Upper lobe of left lung (tissue), 6 donors: Measurements from ENCODE around the gene RAB34. TPM values are rescaled to one million over a fixed set of nuclear protein-coding genes. Genes with fewer than 3 reads are reported as not detected.

Experiments used
- ATAC-seq, 2 donors: fragments of 200-7000 bp; cut with Tn5 transposase; one replicate each; pipeline ENCODE4 v1.9.1; 2022; ENCODE audit warnings: mild to moderate bottlenecking in 2 of 2, moderate library complexity in 2 of 2; ENCODE audit not compliant: low FRiP score in 2 of 2
- DNase-seq, 2 donors: peaks; one replicate each; pipeline ENCODE4 v3.0.0-alpha.2; 2019 to 2020
- H3K27ac ChIP-seq, 4 donors: fragments of 200-600 bp; sonication (generic); one replicate each; pipeline ENCODE4 v1.5.1; 2016 to 2019
- H3K27me3 ChIP-seq, 4 donors: fragments of 200-600 bp; sonication (generic); one replicate each; pipeline ENCODE4 v1.5.1; 2017 to 2019
- H3K36me3 ChIP-seq, 4 donors: fragments of 200-600 bp; sonication (generic); one replicate each; pipeline ENCODE4 v1.5.1; 2016 to 2019
- H3K4me1 ChIP-seq, 4 donors: fragments of 200-600 bp; sonication (generic); one replicate each; pipeline ENCODE4 v1.5.1; 2018 to 2019
- H3K4me3 ChIP-seq, 4 donors: fragments of 200-600 bp; sonication (generic); one replicate each; pipeline ENCODE4 v1.5.1; 2017 to 2019; ENCODE audit warnings: mild to moderate bottlenecking in 2 of 4, moderate library complexity in 1 of 4
- H3K9me3 ChIP-seq, 4 donors: fragments of 200-600 bp; sonication (generic); one replicate each; pipeline ENCODE4 v1.5.1; 2018 to 2019
- EP300 ChIP-seq, 4 donors: sonication (generic); formaldehyde crosslinking; IDR thresholded peaks; one replicate each; pipeline ENCODE4 v1.5.1; 2017; ENCODE audit warnings: antibody characterized with exemption in 4 of 4, control low read depth in 2 of 4
- POLR2A ChIP-seq, 4 donors: fragments of 450-650 bp; IDR thresholded peaks; one replicate each; pipeline ENCODE4 v1.5.1; 2016 to 2017; ENCODE audit warnings: antibody characterized with exemption in 4 of 4, mild to moderate bottlenecking in 2 of 4
- POLR2AphosphoS5 ChIP-seq, 2 donors: sonication (generic); formaldehyde crosslinking; IDR thresholded peaks; one replicate each; pipeline ENCODE4 v1.5.1; 2017; ENCODE audit warnings: antibody characterized with exemption in 2 of 2
- WGBS, 2 donors: methylation state at CpG; one replicate each; pipeline ENCODE4 v1.1.5; 2017 to 2018; 5-methylcytosine and 5-hydroxymethylcytosine counted together
- total RNA-seq, 6 donors: library from RNA; depleted of rRNA in 4 of 6; stranded (reverse); fragments of >200 nt in 4 of 6; gene quantifications; one replicate each; pipeline versions ENCODE4 v1.1.0 to v1.2.1, GENCODE V29; 2016 to 2021
- TF ChIP-seq, protein P1 (sequence below), 6 experiments: fragments of 450-650 bp in 4 of 6; fragments of 200-600 bp in 2 of 6; sonication (generic) in 2 of 6; IDR thresholded peaks; one replicate each; pipeline ENCODE4 v1.5.1; 2016 to 2019; ENCODE audit warnings: antibody characterized with exemption in 6 of 6
- donor health status: DM: no; HTN: no; CAD: no; lungs with moderate emphysema.
- donor health status: DM: no; HTN: yes; CAD: no; lungs with severe emphysema.

Gene RAB34
- total RNA-seq, 6 donors from 2014 or later, result 69.5 to 123 (median 85.5) TPM

DNA sequence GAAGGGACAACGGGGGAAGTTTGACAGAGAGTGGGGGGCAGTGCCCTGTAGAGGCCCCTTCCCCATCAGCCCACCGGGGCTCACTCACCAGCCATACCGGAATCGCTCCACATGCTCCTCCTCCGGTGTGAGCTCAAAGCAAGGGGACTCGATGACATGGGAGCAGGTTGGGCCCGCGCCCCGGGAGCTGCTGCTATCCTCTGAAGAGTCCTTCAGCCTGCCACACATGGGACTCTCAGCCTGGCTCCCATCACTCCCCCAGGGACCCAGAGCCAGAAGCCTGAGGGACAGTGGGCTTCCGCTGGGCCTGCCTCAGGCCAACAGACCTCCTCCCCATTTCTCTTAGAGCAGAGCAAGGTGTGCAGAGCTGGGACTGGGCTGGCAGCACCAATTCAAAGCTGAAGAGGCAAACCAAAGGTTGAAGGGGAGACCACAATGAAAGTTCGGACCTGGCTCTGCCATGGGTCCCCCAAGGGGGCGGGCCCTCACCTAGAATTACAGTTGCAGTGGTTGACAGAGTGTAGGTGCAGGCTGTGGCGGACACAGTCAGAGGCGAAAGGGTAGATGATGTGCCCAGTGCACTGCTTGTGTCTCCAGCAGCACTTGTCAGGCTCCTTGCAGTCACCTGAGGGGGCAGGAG is 13.3 kb downstream of the RAB34 start:
- no peak for TF ChIP-seq POLR2A (IDR thresholded peaks at IDR 0.05)
- no peak for TF ChIP-seq EP300 (IDR thresholded peaks at IDR 0.05)
- no peak for TF ChIP-seq POLR2AphosphoS5 (IDR thresholded peaks at IDR 0.05)
- TF ChIP-seq, protein P1, sequence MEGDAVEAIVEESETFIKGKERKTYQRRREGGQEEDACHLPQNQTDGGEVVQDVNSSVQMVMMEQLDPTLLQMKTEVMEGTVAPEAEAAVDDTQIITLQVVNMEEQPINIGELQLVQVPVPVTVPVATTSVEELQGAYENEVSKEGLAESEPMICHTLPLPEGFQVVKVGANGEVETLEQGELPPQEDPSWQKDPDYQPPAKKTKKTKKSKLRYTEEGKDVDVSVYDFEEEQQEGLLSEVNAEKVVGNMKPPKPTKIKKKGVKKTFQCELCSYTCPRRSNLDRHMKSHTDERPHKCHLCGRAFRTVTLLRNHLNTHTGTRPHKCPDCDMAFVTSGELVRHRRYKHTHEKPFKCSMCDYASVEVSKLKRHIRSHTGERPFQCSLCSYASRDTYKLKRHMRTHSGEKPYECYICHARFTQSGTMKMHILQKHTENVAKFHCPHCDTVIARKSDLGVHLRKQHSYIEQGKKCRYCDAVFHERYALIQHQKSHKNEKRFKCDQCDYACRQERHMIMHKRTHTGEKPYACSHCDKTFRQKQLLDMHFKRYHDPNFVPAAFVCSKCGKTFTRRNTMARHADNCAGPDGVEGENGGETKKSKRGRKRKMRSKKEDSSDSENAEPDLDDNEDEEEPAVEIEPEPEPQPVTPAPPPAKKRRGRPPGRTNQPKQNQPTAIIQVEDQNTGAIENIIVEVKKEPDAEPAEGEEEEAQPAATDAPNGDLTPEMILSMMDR (IDR thresholded peaks at IDR 0.05), result no peak
- Histone ChIP-seq H3K9me3 (no peaks in the 10 kb centered on the region), H3K4me1 (no peaks in the 10 kb centered on the region), H3K4me3 (no peak overlapping the region), H3K36me3 (peaks cover 26 to 57% (median 45%) of the 10 kb centered on the region in 4 donors), H3K27me3 (no peaks in the 10 kb centered on the region), H3K27ac (no peak overlapping the region)
- peak in 1 of 2 donors; percentile 71 for DNase-seq
- ATAC-seq, result no peak
- 91 to 97% methylated on average over 6 to 13 of the region's 14 CpGs for WGBS, 2 donors

DNA sequence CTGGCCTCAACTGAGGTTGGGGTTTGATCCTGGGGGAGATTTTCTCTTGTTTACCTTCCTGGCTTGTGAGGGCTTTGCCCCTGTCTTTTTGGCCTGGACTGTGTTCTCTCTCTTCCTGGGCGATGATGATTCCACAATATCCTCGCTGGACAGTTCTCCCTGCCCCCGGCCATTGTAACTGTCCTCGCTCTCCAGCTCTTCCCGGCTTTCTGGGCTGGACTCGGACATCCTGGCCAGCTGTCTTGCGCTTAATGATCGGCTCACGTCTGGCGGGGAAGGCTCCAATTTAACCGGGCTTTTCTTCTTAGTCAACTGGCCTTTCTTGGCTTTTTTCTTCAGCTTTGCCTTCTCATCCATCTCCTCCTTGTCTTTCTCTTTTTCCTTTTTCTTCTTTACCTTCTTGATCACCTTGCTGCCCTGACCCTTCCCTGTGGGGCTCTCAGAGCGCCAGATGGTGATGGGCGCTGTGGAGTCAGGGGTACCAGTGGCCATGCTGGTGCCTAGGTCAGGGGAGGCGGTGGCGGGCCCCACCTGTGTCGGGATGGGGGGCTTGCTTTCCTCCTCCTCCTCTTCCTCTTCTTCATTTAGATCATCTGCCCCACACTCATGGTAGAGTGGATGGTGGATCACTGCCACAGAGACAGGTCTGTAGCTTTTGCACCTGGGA is 14.0 kb downstream of the RAB34 start:
- H3K36me3 ChIP-seq, result peaks cover 32 to 63% (median 52%) of the 10 kb centered on the region in 4 donors
- no peak for TF ChIP-seq POLR2AphosphoS5 (IDR thresholded peaks at IDR 0.05)
- no peak for TF ChIP-seq EP300 (IDR thresholded peaks at IDR 0.05)
- TF ChIP-seq, protein P1 (IDR thresholded peaks at IDR 0.05), result no peak
- no peak for TF ChIP-seq POLR2A (IDR thresholded peaks at IDR 0.05)
- H3K4me3 ChIP-seq, result no peak overlapping the region
- no peak for DNase-seq
- H3K4me1 ChIP-seq, result no peaks in the 10 kb centered on the region
- ATAC-seq, result no peak
- H3K27me3 ChIP-seq, result no peaks in the 10 kb centered on the region
- no peaks in the 10 kb centered on the region for H3K9me3 ChIP-seq
- WGBS, 2 donors, result 88% methylated on average over 16 of the region's 16 CpGs
- H3K27ac ChIP-seq, result no peak overlapping the region

DNA sequence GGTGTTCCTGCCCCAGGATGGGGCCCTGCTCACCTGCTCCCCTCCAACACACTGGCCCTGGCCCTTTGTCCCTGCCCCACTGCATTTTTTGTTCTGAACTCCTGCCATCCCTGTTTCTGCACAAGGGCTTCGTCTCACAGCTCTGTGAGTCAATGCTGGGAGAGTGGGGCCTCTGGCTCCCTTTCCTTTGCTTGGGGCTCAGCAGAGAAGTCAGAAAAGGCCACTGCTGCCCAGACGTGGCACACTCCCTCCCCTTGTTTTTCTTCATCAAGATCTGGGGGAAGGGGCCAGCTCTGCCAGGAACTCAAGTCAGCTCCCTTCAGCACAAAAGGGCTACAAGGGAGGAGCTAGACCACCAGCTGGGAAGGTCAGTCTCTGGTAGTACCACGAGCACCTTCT is 14.9 kb downstream of the RAB34 start:
- Histone ChIP-seq H3K27me3 (no peaks in the 10 kb centered on the region), H3K9me3 (no peaks in the 10 kb centered on the region), H3K4me1 (no peaks in the 10 kb centered on the region), H3K36me3 (peaks cover 41 to 72% (median 61%) of the 10 kb centered on the region in 4 donors), H3K4me3 (no peak overlapping the region), H3K27ac (no peak overlapping the region)
- TF ChIP-seq POLR2A (IDR thresholded peaks at IDR 0.05) (no peak), POLR2AphosphoS5 (IDR thresholded peaks at IDR 0.05) (no peak), EP300 (IDR thresholded peaks at IDR 0.05) (no peak)
- TF ChIP-seq, protein P1 (IDR thresholded peaks at IDR 0.05), result no peak
- no peak for DNase-seq
- no peak for ATAC-seq
- 76 to 86% methylated on average over 3 of the region's 3 CpGs for WGBS, 2 donors

DNA sequence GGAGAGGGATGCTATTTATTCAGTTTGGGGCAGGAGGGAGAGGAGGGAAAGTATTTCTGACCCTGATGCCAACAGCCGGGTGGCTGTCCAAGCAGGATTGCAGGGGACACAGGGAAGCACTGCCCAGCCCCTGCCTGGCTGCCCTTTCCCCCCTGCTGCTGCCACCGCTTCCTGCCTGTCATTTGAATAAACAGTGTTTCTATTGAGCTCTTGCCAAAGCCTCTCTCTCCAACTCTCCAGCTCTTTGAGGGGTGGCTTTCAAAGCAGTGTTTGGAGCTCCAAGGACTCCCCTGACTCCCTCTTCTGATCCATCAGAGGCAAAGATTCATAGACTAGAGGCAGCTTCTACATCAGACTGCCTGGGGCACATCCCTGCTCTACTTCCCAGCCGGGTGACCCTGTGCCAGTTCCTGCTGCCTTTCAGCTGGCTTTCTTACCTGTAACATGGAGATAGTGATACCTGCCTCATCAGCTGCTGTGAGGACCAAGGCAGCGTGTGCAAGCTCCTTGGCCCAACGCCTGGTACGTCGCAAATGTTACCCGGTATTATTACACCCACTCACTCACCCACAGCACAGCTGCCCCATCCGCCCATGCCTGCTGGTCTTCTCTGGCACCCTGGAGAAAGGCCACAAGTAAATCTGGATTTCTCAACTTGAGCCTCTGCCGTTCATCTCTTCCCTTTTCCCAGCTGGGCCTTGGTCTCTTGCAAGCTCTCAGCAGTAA is 15.5 kb downstream of the RAB34 start:
- DNase-seq, result no peak
- no peaks in the 10 kb centered on the region for H3K4me1 ChIP-seq
- WGBS, 2 donors, result 66 to 70% methylated on average over 10 of the region's 10 CpGs
- TF ChIP-seq, protein P1 (IDR thresholded peaks at IDR 0.05), result no peak
- no peak for TF ChIP-seq POLR2AphosphoS5 (IDR thresholded peaks at IDR 0.05)
- no peak for TF ChIP-seq EP300 (IDR thresholded peaks at IDR 0.05)
- TF ChIP-seq POLR2A (IDR thresholded peaks at IDR 0.05), result no peak
- no peak overlapping the region for H3K4me3 ChIP-seq
- no peak for ATAC-seq
- H3K27ac ChIP-seq, result no peak overlapping the region
- peaks cover 47 to 78% (median 67%) of the 10 kb centered on the region in 4 donors for H3K36me3 ChIP-seq
- H3K27me3 ChIP-seq, result no peaks in the 10 kb centered on the region
- H3K9me3 ChIP-seq, result no peaks in the 10 kb centered on the region
